AG09309 (cell line): ENCODE results near the gene EPN3.

Experiments
- DNase-seq: peaks from one replicate; pipeline ENCODE4 v3.0.0-alpha.2; 2010; ENCODE audit warnings: low read depth
- H3K4me3 ChIP-seq: 2 replicates; pipeline ENCODE4 v1.5.1; 2011; ENCODE audit warnings: mild to moderate bottlenecking, low read depth, low read length, moderate library complexity; ENCODE audit not compliant: control insufficient read depth
- CTCF ChIP-seq: IDR thresholded peaks from 2 replicates; pipeline ENCODE4 v1.5.1; 2011; ENCODE audit warnings: mild to moderate bottlenecking, low read depth, low read length, inconsistent platforms; ENCODE audit not compliant: insufficient read depth, control insufficient read depth; ENCODE audit errors: missing control alignments

Gene EPN3

GRCh38 chr17:50560185-50560824, 27.8 kb downstream of the EPN3 start, which contains the start of gene CACNA1G:
Gene CACNA1G (plus strand): TSS chr17:50560715. CDS start chr17:50561460, 745 bp downstream.
- DNase-seq, result no peak
- peak within 1 kb of the TSS; percentile 40 for H3K4me3 ChIP-seq
- no peak for TF ChIP-seq CTCF

- no peak for TF ChIP-seq CTCF
- DNase-seq, result no peak
- peak overlapping the region; percentile 40 for H3K4me3 ChIP-seq
These were observed 28.6 kb downstream of the EPN3 start for GRCh38 chr17:50560931-50561745.

DNA sequence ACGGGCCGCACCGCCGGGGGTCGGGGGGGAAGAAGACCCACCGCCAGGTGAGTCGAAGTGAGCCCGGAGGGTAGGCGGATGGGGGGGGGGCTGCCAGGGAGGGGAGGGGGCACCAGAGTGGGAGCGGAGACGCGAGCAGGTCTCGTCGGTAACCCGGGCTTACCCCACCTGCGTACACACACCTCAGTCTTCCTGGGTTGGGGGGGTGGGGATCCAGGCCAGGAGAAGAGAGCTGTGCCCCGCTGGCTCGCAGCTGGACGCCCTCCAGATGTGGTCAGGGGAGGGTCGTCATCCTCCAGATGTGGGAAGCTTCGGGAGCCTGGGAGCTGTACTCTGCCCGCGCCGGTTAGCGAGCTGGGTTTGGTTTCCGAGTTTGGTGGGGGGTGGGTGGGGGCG, 29.2 kb downstream of the EPN3 start:
- DNase-seq, result no peak
- H3K4me3 ChIP-seq, result no peak overlapping the region
- no peak for TF ChIP-seq CTCF

DNA sequence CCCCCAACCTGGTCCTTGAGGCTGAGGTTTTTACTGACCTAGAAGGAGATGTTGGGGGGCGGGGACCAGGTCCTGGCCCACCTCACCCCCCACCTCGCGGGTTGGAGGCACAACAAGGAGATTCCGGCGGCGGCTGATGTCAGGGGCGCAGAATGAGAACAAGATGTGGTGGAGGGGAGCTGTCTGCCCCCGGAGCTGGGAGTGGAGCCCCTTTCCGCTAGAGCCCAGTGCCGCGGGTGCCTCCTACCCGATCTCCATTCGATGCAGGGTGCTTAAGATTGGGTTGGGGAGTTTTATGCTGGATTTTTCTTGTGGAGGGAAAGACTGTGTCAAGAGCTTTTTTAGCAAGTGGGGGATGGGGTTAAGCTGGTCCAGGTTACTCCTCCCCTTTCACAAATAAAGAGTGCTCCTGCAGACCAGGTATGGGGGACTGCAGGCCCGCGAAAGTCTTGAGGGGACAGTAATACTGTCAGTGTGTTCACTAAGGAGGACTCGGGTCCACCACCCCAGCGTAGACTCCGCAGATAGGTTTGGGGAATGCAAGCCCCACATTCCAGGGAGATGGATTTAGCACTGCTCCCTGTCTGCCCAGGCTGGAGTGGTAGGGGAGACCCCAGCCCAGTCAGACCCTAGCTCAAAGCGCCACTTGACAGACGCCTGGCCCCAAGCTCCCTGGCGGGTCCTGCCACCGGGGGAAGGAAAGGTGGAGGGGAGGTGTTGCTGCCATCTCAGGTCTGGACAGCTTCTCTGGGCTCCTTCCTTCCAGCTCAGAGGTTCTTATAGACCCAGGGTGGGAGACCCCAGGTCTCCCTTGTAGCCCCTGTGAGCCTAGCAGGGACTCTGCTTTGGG, 29.9 kb downstream of the EPN3 start:
- DNase-seq, result no peak
- TF ChIP-seq CTCF, result no peak
- H3K4me3 ChIP-seq, result no peak overlapping the region

DNA sequence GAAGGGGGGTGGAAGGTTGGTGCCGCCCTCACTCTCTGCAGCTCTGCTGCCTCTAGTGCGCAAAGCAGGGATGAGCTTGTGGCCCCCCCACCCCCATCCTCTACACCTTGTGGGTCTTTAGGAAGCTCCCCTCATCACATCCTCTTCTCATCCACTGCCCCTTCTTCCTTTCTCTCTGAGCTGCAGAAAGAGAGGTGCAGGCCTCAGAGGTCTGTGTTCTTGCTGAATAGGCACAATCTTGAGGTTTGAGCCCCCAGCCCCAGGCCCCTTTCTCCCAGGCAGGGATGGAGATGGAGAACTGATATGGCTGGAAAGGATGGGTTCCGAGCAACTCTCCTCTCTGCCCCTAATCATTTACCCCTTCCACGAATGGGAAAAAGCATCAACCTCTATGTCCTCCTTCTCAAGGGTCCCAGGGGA, 30.6 kb downstream of the EPN3 start:
- no peak for DNase-seq
- H3K4me3 ChIP-seq, result no peak overlapping the region
- TF ChIP-seq CTCF, result no peak

DNA sequence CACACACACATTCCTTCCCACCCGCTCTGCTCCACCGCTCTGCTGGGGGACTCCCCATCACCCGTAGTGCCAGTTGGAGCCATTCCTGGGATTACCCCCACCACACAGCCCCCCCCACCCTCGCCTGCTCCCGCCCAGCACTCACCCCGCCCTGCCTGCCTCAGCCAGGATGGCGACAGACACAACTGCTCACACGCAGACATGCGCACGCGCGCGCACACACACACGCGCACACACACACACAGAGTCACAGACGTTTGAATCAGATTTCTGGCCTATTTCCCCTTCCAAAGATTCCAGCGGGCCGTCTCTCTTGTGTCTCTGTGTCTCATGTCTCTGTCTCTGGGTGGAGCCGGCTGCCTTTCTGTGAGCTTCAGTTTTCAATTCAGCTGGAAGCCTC, 32.4 kb downstream of the EPN3 start:
- no peak for TF ChIP-seq CTCF
- DNase-seq, result peak; percentile 62
- 0 out of 2 replicates have a peak overlapping the region, but pooled peaks have one; percentile 1 for H3K4me3 ChIP-seq
